Thoracic aorta (tissue), 2 donors: ENCODE data around the gene HBEGF. TPM values are rescaled to one million over a fixed set of nuclear protein-coding genes. Genes with fewer than 3 reads are reported as not detected.
"Not testable (repeated sequence)": the region's sequence is repeated elsewhere in the genome, so short reads cannot be mapped to it uniquely, and the experiment has no call there.

Experiments used
- ATAC-seq: fragments of 150-250 bp; one replicate; pipeline ENCODE4 v1.8.0; 2017; ENCODE audit warnings: low read depth; ENCODE audit not compliant: insufficient number of reproducible peaks, low FRiP score
- DNase-seq: peaks from one replicate; pipeline ENCODE4 v3.0.0-alpha.2; 2020; ENCODE audit warnings: low spot score
- H3K27ac ChIP-seq, 2 donors: fragments of 200-600 bp; sonication (generic); 1 replicate in 1 of 2; 2 replicates in 1 of 2; pipeline ENCODE4 v1.5.1; 2016; ENCODE audit warnings: mild to moderate bottlenecking in 2 of 2, moderate library complexity in 2 of 2
- H3K27me3 ChIP-seq: fragments of 200-600 bp; sonication (generic); replicated peaks from 2 replicates; pipeline ENCODE4 v1.6.0; 2016; ENCODE audit warnings: mild to moderate bottlenecking; ENCODE audit not compliant: insufficient read depth
- H3K36me3 ChIP-seq: fragments of 200-600 bp; sonication (generic); one replicate; pipeline ENCODE4 v1.5.1; 2016
- H3K4me1 ChIP-seq, 2 donors: fragments of 200-600 bp; sonication (generic); 1 replicate in 1 of 2; 2 replicates in 1 of 2; pipeline versions ENCODE4 v1.5.1 to v1.6.0; 2016; ENCODE audit warnings: low read depth in 2 of 2, mild to moderate bottlenecking in 1 of 2; ENCODE audit not compliant: control insufficient read depth in 1 of 2
- H3K4me3 ChIP-seq: fragments of 200-600 bp; sonication (generic); 2 replicates; pipeline ENCODE4 v1.5.1; 2016; ENCODE audit warnings: mild to moderate bottlenecking
- H3K9me3 ChIP-seq: fragments of 200-600 bp; sonication (generic); 2 replicates; pipeline ENCODE4 v1.5.1; 2016
- total RNA-seq, 2 donors: library from RNA; depleted of rRNA; stranded (reverse); fragments of >200 nt; gene quantifications; one replicate each; pipeline versions ENCODE4 v1.1.0 to v1.2.3, GENCODE V29; 2016
- TF ChIP-seq, protein P1 (sequence below): fragments of 200-600 bp; sonication (generic); IDR thresholded peaks from one replicate; pipeline ENCODE4 v1.5.1; 2019; ENCODE audit warnings: antibody characterized with exemption

Gene HBEGF
- total RNA-seq, 2 donors from 2014 or later = 22.6 to 36.0 TPM

DNA sequence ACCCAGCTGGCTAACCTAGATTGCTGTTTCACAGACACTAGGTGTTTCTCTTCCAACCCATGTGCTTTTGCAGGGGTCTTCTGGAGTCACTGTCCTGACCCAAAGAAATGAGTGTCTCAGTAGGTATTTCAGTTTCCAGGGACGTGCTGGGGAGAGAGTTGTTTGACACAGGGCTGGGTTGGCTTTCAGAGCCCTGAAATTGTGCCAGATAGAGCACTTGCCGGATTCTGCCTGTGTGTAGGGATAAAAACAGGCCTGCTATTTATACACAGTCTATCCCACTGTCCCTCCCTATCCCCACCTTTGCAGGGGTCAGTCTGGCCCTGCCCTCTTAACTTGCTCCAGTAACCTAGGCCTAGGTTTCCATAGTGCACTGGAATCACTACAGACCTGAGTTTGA is 957 bp upstream of the HBEGF start:
- H3K36me3 ChIP-seq = no peaks in the 10 kb centered on the region
- ATAC-seq = no peak
- H3K9me3 ChIP-seq = no peaks in the 10 kb centered on the region
- TF ChIP-seq, protein P1, sequence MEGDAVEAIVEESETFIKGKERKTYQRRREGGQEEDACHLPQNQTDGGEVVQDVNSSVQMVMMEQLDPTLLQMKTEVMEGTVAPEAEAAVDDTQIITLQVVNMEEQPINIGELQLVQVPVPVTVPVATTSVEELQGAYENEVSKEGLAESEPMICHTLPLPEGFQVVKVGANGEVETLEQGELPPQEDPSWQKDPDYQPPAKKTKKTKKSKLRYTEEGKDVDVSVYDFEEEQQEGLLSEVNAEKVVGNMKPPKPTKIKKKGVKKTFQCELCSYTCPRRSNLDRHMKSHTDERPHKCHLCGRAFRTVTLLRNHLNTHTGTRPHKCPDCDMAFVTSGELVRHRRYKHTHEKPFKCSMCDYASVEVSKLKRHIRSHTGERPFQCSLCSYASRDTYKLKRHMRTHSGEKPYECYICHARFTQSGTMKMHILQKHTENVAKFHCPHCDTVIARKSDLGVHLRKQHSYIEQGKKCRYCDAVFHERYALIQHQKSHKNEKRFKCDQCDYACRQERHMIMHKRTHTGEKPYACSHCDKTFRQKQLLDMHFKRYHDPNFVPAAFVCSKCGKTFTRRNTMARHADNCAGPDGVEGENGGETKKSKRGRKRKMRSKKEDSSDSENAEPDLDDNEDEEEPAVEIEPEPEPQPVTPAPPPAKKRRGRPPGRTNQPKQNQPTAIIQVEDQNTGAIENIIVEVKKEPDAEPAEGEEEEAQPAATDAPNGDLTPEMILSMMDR = no peak
- H3K4me3 ChIP-seq = no peak overlapping the region
- DNase-seq = no peak
- H3K4me1 ChIP-seq = peaks cover 4 to 28% of the 10 kb centered on the region in 2 donors
- peak overlapping the region in 1 of 2 donors; percentile 64 for H3K27ac ChIP-seq
- no peaks in the 10 kb centered on the region for H3K27me3 ChIP-seq

DNA sequence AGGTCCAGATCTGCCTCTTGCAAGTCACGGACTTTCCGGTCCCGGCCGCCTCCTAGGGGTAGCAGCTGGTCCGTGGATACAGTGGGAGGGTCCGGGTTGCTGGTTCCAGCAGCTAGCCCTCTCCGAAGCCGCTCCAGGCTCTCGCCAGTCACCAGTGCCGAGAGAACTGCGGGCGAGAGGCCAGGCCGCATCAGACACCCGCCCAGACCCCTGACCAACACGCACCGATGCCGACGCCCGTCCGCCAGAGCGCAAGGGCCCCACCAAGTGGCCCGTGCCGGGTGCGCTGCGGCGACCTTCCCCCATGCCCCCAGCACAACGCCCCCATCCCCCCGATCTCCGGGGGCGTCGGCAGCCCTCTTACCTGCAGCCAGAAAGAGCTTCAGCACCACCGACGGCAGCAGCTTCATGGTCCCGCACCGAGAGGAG is 470 bp downstream of the HBEGF start:
- TF ChIP-seq, protein P1 = peak; percentile 34
- Histone ChIP-seq H3K9me3 (no peaks in the 10 kb centered on the region), H3K27me3 (no peaks in the 10 kb centered on the region), H3K27ac (peak overlapping the region; percentile 64 to 68), H3K36me3 (no peaks in the 10 kb centered on the region), H3K4me1 (peaks cover 11 to 42% of the 10 kb centered on the region in 2 donors), H3K4me3 (peak overlapping the region; percentile 84)
- ATAC-seq (no peak), DNase-seq (no peak)

DNA sequence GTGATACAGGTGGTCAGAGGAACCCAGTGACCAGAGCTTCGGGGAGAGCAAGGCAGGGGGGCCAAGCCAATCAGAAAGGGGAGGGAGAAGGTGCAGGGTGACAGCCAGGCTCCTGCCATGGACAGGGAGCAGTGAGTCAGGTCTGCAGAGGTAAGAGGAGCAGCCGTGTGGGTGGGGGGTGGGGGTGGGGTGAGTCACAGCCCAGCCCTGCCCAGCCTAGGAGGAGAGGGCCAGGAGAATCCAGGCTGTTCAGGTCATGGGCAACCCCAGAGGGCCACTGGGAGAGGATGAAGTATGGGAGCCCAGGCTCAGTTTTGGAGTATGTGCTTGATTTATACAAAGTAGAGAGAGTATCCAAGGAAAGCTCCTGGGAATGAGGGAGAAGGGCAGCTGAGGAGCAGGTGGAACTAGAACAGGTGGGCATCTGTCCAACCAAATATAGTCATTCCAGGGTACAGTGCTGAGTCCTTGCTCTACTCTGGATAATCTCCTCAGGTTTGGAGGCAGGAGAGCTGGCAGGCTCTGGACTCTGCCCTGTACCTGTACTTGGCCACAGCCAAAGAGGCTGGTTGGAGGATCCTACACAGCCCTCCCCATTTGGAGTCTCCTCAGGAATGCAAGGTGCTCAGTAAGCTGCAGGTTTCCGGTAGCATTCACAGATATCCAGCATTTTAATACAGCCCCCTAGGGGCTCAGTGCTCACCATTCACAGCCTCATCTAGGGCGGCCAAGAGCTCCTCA is 1.6 kb downstream of the HBEGF start:
- Histone ChIP-seq H3K36me3 (no peaks in the 10 kb centered on the region), H3K4me1 (peaks cover 12 to 46% of the 10 kb centered on the region in 2 donors), H3K27ac (no peak overlapping the region), H3K27me3 (no peaks in the 10 kb centered on the region), H3K9me3 (no peaks in the 10 kb centered on the region), H3K4me3 (peak overlapping the region; percentile 84)
- TF ChIP-seq, protein P1 = no peak
- ATAC-seq (no peak), DNase-seq (no peak)

- not testable (repeated sequence) for H3K36me3 ChIP-seq, H3K27me3 ChIP-seq, ATAC-seq, H3K27ac ChIP-seq, H3K9me3 ChIP-seq, DNase-seq, H3K4me3 ChIP-seq
- H3K4me1 ChIP-seq = peaks cover 12 to 46% of the 10 kb centered on the region in 2 donors
Measured at GRCh38 chr5:140343849-140344248, 2.6 kb downstream of the HBEGF start.

DNA sequence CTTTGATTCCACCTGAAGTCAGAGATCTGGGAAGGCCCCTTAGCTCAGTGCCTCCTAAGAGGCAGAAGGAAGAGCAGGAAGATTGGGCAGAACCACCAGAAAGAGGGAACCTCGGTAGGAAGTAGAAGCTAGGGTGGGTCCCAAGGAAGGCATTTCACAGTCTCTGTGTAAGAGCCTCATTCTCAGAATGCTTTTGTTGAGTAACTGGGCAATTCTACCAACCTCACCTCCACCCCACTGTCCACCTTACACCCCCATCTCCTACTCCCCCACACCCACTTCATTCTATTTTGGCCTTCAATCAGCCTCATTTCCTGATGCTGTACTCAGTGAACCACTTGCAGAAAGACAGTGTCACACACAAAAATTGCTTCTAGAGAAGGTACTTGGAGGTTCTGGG is 3.5 kb downstream of the HBEGF start:
- TF ChIP-seq, protein P1 = no peak
- ATAC-seq = no peak
- Histone ChIP-seq H3K4me3 (no peak overlapping the region), H3K27ac (no peak overlapping the region), H3K9me3 (no peaks in the 10 kb centered on the region), H3K36me3 (no peaks in the 10 kb centered on the region), H3K27me3 (no peaks in the 10 kb centered on the region), H3K4me1 (peaks cover 12 to 46% of the 10 kb centered on the region in 2 donors)
- DNase-seq = no peak
